MM.1S (cell line): Measurements from ENCODE around the gene AEBP1.

Experiments used
- DNase-seq: peaks from one replicate; pipeline ENCODE4 v3.0.0-alpha.2; 2015
- H2AFZ ChIP-seq: fragments of 300-600 bp; sonication (generic); 2 replicates; pipeline ENCODE4 v1.6.0; 2016; ENCODE audit warnings: antibody characterized with exemption, low read length
- H3F3A ChIP-seq: fragments of 300-600 bp; sonication (generic); 2 replicates; pipeline ENCODE4 v1.6.1; 2016; ENCODE audit warnings: mild to moderate bottlenecking, antibody characterized with exemption, low read length, moderate library complexity, mixed read lengths; ENCODE audit not compliant: insufficient read depth
- H3K27ac ChIP-seq: fragments of 300-600 bp; sonication (generic); 2 replicates; pipeline ENCODE4 v1.5.1; 2016; ENCODE audit warnings: mild to moderate bottlenecking, low read length
- H3K27me3 ChIP-seq: fragments of 300-600 bp; sonication (generic); replicated peaks from 2 replicates; pipeline ENCODE4 v1.6.0; 2016; ENCODE audit warnings: low read length; ENCODE audit not compliant: insufficient read depth
- H3K36me3 ChIP-seq: fragments of 300-600 bp; sonication (generic); replicated peaks from 2 replicates; pipeline ENCODE4 v1.6.1; 2016; ENCODE audit warnings: mild to moderate bottlenecking, low read length, mixed read lengths; ENCODE audit not compliant: insufficient read depth
- H3K4me1 ChIP-seq: fragments of 300-600 bp; sonication (generic); 2 replicates; pipeline ENCODE4 v1.6.1; 2016; ENCODE audit warnings: low read length, mixed read lengths
- H3K4me2 ChIP-seq: fragments of 300-600 bp; sonication (generic); 2 replicates; pipeline ENCODE4 v1.6.0; 2016; ENCODE audit warnings: low read depth, low read length
- H3K4me3 ChIP-seq: fragments of 300-600 bp; sonication (generic); 2 replicates; pipeline ENCODE4 v1.5.1; 2016; ENCODE audit warnings: low read length, mixed read lengths
- H3K79me2 ChIP-seq: fragments of 300-600 bp; sonication (generic); 2 replicates; pipeline ENCODE4 v1.6.1; 2016; ENCODE audit warnings: mixed run types, low read length, mixed read lengths
- H3K9ac ChIP-seq: fragments of 300-600 bp; sonication (generic); 2 replicates; pipeline ENCODE4 v1.6.1; 2016; ENCODE audit warnings: low read length, mixed read lengths
- H3K9me2 ChIP-seq: fragments of 300-600 bp; sonication (generic); replicated peaks from 2 replicates; pipeline ENCODE4 v1.6.1; 2016; ENCODE audit warnings: mild to moderate bottlenecking, low read length, mixed read lengths; ENCODE audit not compliant: insufficient read depth
- H3K9me3 ChIP-seq: fragments of 300-600 bp; sonication (generic); replicated peaks from 2 replicates; pipeline ENCODE4 v1.6.1; 2016; ENCODE audit warnings: mild to moderate bottlenecking, low read length, mixed read lengths; ENCODE audit not compliant: insufficient read depth
- H4K20me1 ChIP-seq: fragments of 300-600 bp; sonication (generic); 2 replicates; pipeline ENCODE4 v1.6.1; 2016; ENCODE audit warnings: mild to moderate bottlenecking, low read length, moderate library complexity, mixed read lengths; ENCODE audit not compliant: insufficient read depth
- CTCF ChIP-seq: fragments of 300-600 bp; sonication (generic); IDR thresholded peaks from 2 replicates; pipeline ENCODE4 v1.5.1; 2016; ENCODE audit warnings: antibody characterized with exemption, low read length, mixed read lengths
- EZH2 ChIP-seq: fragments of 300-600 bp; sonication (generic); optimal IDR thresholded peaks from 2 replicates; pipeline ENCODE3; 2017; ENCODE audit warnings: low read depth, mild to moderate bottlenecking, antibody characterized with exemption, low read length, mixed read lengths
- EZH2phosphoT487 ChIP-seq: fragments of 300-600 bp; sonication (generic); IDR thresholded peaks from 2 replicates; pipeline ENCODE4 v1.6.1; 2018; ENCODE audit warnings: antibody characterized with exemption, low read length

Gene AEBP1

GRCh38 chr7:44141221-44141850 is 37.2 kb downstream of the AEBP1 start, which contains the start of gene MYL7:
MYL7 (minus strand) TSS chr7:44141332; CDS start chr7:44141305, 27 bp downstream.
- Histone ChIP-seq H3K36me3 (no peaks in the 10 kb centered on the region), H3K79me2 (no peaks in the 10 kb centered on the region), H3K9ac (no peak within 1 kb of the TSS), H3K4me3 (no peak within 1 kb of the TSS), H3K4me2 (no peak within 1 kb of the TSS), H3K9me3 (no peaks in the 10 kb centered on the region), H3K27ac (no peak within 1 kb of the TSS), H3K9me2 (no peaks in the 10 kb centered on the region), H3K27me3 (0 out of 2 replicates have a peak, but pooled peaks cover 6% of the 10 kb centered on the region), H2AFZ (no peak within 1 kb of the TSS), H4K20me1 (no peaks in the 10 kb centered on the region), H3K4me1 (no peaks in the 10 kb centered on the region), H3F3A (no peaks in the 10 kb centered on the region)
- no peak for TF ChIP-seq EZH2
- no peak for TF ChIP-seq CTCF
- no peak for TF ChIP-seq EZH2phosphoT487
- no peak for DNase-seq

DNA sequence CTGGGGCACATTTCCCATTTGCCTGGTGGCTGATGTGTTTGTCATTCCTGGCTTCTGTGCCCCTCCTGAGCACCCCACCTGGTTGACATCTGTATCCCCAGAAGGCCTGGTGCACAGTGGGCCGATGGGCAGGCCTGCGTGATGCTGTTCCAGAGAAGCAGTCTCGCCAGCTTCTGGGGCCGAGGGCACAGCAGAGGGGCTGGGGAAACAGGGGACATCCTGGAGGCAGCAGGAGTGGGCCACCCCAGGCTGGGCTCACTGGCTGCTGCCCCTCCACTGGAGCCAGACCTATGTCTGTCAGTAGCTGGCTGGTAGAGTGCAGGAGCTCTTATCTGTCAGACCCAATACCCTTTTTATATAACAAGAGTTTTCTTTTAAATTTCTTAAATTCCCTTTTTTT is 37.9 kb downstream of the AEBP1 start:
- no peak overlapping the region for H3K4me3 ChIP-seq
- H3K79me2 ChIP-seq = no peaks in the 10 kb centered on the region
- H3K27me3 ChIP-seq = 0 out of 2 replicates have a peak, but pooled peaks cover 6% of the 10 kb centered on the region
- no peaks in the 10 kb centered on the region for H3F3A ChIP-seq
- H3K9ac ChIP-seq = no peak overlapping the region
- no peak overlapping the region for H3K27ac ChIP-seq
- DNase-seq = no peak
- H2AFZ ChIP-seq = no peak overlapping the region
- no peaks in the 10 kb centered on the region for H3K9me3 ChIP-seq
- H3K9me2 ChIP-seq = no peaks in the 10 kb centered on the region
- H3K4me2 ChIP-seq = no peak overlapping the region
- no peaks in the 10 kb centered on the region for H3K36me3 ChIP-seq
- H4K20me1 ChIP-seq = no peaks in the 10 kb centered on the region
- TF ChIP-seq EZH2phosphoT487 (no peak), CTCF (no peak), EZH2 (no peak)
- H3K4me1 ChIP-seq = no peaks in the 10 kb centered on the region

GRCh38 chr7:44143646-44144250 is 39.6 kb downstream of the AEBP1 start:
- DNase-seq = no peak
- Histone ChIP-seq H3K4me1 (no peaks in the 10 kb centered on the region), H3K4me2 (no peak overlapping the region), H4K20me1 (no peaks in the 10 kb centered on the region), H3K9me3 (no peaks in the 10 kb centered on the region), H2AFZ (no peak overlapping the region), H3K27ac (no peak overlapping the region), H3F3A (no peaks in the 10 kb centered on the region), H3K36me3 (no peaks in the 10 kb centered on the region), H3K79me2 (no peaks in the 10 kb centered on the region), H3K9me2 (no peaks in the 10 kb centered on the region), H3K27me3 (0 out of 2 replicates have a peak, but pooled peaks cover 6% of the 10 kb centered on the region), H3K4me3 (no peak overlapping the region), H3K9ac (no peak overlapping the region)
- TF ChIP-seq CTCF = no peak
- no peak for TF ChIP-seq EZH2phosphoT487
- TF ChIP-seq EZH2 = no peak
